Heart left ventricle (tissue), 16 donors: ENCODE data around the gene PMF1. TPM values are rescaled to one million over a fixed set of nuclear protein-coding genes. Genes with fewer than 3 reads are reported as not detected.

ENCODE experiments used
- ATAC-seq, 4 donors: fragments of 200-7000 bp; cut with Tn5 transposase; one replicate each; pipeline ENCODE4 v1.9.1; 2020 to 2022; ENCODE audit warnings: moderate library complexity in 4 of 4, mild to moderate bottlenecking in 3 of 4, moderate number of reproducible peaks in 1 of 4
- DNase-seq, 5 donors: peaks; one replicate each; pipeline ENCODE4 v3.0.0-alpha.2; 2020
- H3K27ac ChIP-seq, 12 donors: fragments of 200-600 bp; sonication (generic) in 4 of 12; one replicate each; pipeline versions ENCODE4 v1.5.0 to v1.8.0; 2016 to 2022; ENCODE audit warnings: mild to moderate bottlenecking in 2 of 12
- H3K27me3 ChIP-seq, 9 donors: fragments of 200-600 bp; sonication (generic) in 2 of 9; one replicate each; pipeline versions ENCODE4 v1.5.1 to v1.8.0; 2016 to 2022; ENCODE audit warnings: mild to moderate bottlenecking in 3 of 9
- H3K36me3 ChIP-seq, 9 donors: fragments of 200-600 bp; sonication (generic) in 2 of 9; one replicate each; pipeline versions ENCODE4 v1.5.0 to v1.8.0; 2018 to 2022; ENCODE audit warnings: mild to moderate bottlenecking in 2 of 9
- H3K4me1 ChIP-seq, 12 donors: fragments of 200-600 bp; sonication (generic) in 4 of 12; one replicate each; pipeline versions ENCODE4 v1.5.0 to v1.8.0; 2016 to 2022; ENCODE audit warnings: mild to moderate bottlenecking in 3 of 12
- H3K4me3 ChIP-seq, 12 donors: fragments of 200-600 bp; sonication (generic) in 4 of 12; one replicate each; pipeline versions ENCODE4 v1.5.0 to v1.8.0; 2017 to 2022; ENCODE audit warnings: mild to moderate bottlenecking in 9 of 12, moderate library complexity in 4 of 12
- H3K9me3 ChIP-seq, 12 donors: fragments of 200-600 bp; sonication (generic) in 4 of 12; one replicate each; pipeline versions ENCODE4 v1.5.0 to v1.8.0; 2016 to 2022; ENCODE audit warnings: mild to moderate bottlenecking in 1 of 12
- CTCF ChIP-seq, 12 donors: fragments of 200-600 bp; sonication (generic) in 4 of 12; IDR thresholded peaks; one replicate each; pipeline versions ENCODE4 v1.5.0 to v1.8.0; 2018 to 2022; ENCODE audit warnings: antibody characterized with exemption in 12 of 12, mild to moderate bottlenecking in 5 of 12
- POLR2A ChIP-seq, 2 donors: fragments of 450-650 bp; IDR thresholded peaks; one replicate each; pipeline ENCODE4 v1.6.1; 2017; ENCODE audit warnings: antibody characterized with exemption in 2 of 2, mild to moderate bottlenecking in 2 of 2, moderate library complexity in 2 of 2
- WGBS, 4 donors: extraction: QIAGEN DNeasy Blood & Tissue Kit in 2 of 4; methylation state at CpG; one replicate each; pipeline versions ENCODE4 v1.1.5 to v1.1.7; 2013 to 2018; 5-methylcytosine and 5-hydroxymethylcytosine counted together
- intact Hi-C, 10 donors: fragments of 100-400 bp; cut with DNase I; formaldehyde crosslinking; loops; one replicate each; pipeline versions ENCODE4 v1.11.1 to v1.14.2; 2022
- polyA plus RNA-seq, 2 donors: library from polyadenylated mRNA; stranded (reverse); fragments of 200-250 nt; gene quantifications; one replicate each; pipeline ENCODE4 v1.2.3, GENCODE V29; 2013
- total RNA-seq, 9 donors: library from RNA; depleted of rRNA in 2 of 9; stranded (reverse); fragments of >200 nt in 2 of 9; fragmentation: NEBNext Ultra II Directional in 3 of 9; extraction: Animal tissue kit (Norgen Biotek cat#: 25700) in 3 of 9; gene quantifications; one replicate each; pipeline versions ENCODE4 v1.1.0 to v1.2.4, GENCODE V29; 2016 to 2023
- donor health status: ischemic (EF 13 %, LVEDD 7.1; RV severe dilation, severe dysfunction).
- donor health status: healthy with polysubstance abuse.
- donor health status: DM: no; HTN: yes; CAD: no.
- donor health status: DM: no; HTN: no; CAD: no.
- donor health status: ischemic (EF 25% LVEDD 6.9; RV normal size, moderate dysfunction).
- donor health status: ischemic (EF 25% LVEDD 5.7; RV mildly dilated, moderate dysfunction).
- donor health status: healthy.
- donor health status: DM: yes; HTN: yes; CAD: no.
- donor health status: ischemic (EF 35%, LVEDD 5.7; RV mildly dilated, moderate dysfunction).
- donor health status: nonischemic (EF 11% LVEDD 7.7; RV severe dilation, severe dysfunction).
- donor health status: DM: yes; HTN: yes; CAD: no.
- donor health status: PGD.
- donor health status: ischemic (EF 29% LVEDD 5.4; RV normal size, mild dysfunction).
- donor health status: nonischemic (EF 23%, LVEDD 6.1; RV moderate dilation, normal function).

PMF1 gene
- total and polyA plus RNA-seq, 11 donors, result 57.8 to 122 (median 68.2) TPM

DNA sequence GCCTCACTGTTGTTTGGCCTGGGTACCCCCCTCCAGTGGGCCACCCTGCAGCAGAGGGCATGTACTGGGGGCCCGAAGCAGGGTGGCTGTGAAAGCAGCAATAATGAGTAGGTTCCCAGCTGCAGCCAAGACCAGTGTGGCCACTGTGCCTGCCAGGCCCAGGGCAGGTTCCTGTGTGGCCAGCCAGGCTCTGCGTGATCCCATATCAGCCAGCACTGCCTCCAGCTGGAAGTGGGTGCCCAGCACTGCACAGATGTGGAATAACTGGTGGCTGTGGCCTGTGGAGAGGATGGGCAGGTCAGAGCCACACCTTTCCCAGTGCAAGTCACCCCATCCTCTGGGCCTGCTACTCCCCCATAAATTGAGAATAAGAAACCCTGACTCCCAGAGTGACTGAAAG, 31.3 kb downstream of the PMF1 start:
- H3K4me1 ChIP-seq, result peaks cover 3 to 37% (median 24%) of the 10 kb centered on the region in 12 donors
- no peaks in the 10 kb centered on the region for H3K9me3 ChIP-seq
- intact Hi-C loops, result loop anchor here in 1 of 10 donors (10.0 kb wide), 1 partner anchor 71 kb away; no protein-coding TSS in a partner anchor
- no peak overlapping the region for H3K4me3 ChIP-seq
- DNase-seq (no peak), ATAC-seq (no peak)
- 87 to 93% (median 91%) methylated on average over 2 of the region's 2 CpGs for WGBS, 4 donors
- H3K36me3 ChIP-seq, result peaks cover 0 to 33% (median 18%) of the 10 kb centered on the region in 9 donors
- TF ChIP-seq CTCF (IDR thresholded peaks at IDR 0.05) (no peak), POLR2A (IDR thresholded peaks at IDR 0.05) (no peak)
- H3K27me3 ChIP-seq, result peaks cover 0 to 17% (median 14%) of the 10 kb centered on the region in 9 donors
- no peak overlapping the region for H3K27ac ChIP-seq

DNA sequence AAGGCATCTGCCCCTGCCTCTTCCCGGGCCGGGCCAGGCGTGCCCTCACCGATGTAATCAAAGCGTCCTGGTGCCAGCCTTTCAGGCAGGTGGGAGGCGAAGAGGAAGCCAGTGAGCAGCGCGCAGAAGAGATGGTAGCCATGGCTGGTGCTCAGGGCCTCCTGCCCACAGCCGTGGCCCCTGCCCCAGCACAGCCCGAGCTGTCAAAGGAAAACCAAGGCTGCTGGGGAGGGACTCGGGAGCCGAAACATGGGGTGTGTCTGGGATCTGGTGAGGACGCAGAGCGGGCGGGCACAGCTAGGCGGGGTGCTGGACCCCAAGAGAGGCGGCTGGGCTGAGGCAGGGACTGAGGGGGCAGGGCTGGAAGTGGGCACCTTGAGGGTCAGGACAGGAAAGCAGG, 31.9 kb downstream of the PMF1 start:
- TF ChIP-seq CTCF (IDR thresholded peaks at IDR 0.05), result no peak
- TF ChIP-seq POLR2A (IDR thresholded peaks at IDR 0.05), result no peak
- no peak overlapping the region for H3K4me3 ChIP-seq
- peaks cover 0 to 32% (median 17%) of the 10 kb centered on the region in 9 donors for H3K36me3 ChIP-seq
- H3K27me3 ChIP-seq, result peaks cover 0 to 17% (median 14%) of the 10 kb centered on the region in 9 donors
- H3K9me3 ChIP-seq, result no peaks in the 10 kb centered on the region
- no peak for ATAC-seq
- WGBS, 4 donors, result 92 to 94% (median 93%) methylated on average over 16 to 17 of the region's 17 CpGs
- no peak for DNase-seq
- intact Hi-C loops, result loop anchor here in 1 of 10 donors (10.0 kb wide), 1 partner anchor 70 kb away; no protein-coding TSS in a partner anchor
- peaks cover 3 to 42% (median 24%) of the 10 kb centered on the region in 12 donors for H3K4me1 ChIP-seq
- no peak overlapping the region for H3K27ac ChIP-seq

GRCh38 chr1:156245451-156246232, 32.8 kb downstream of the PMF1 start:
- intact Hi-C loops, result loop anchor here in 1 of 10 donors (10.0 kb wide), 1 partner anchor 69 kb away; no protein-coding TSS in a partner anchor
- TF ChIP-seq POLR2A (IDR thresholded peaks at IDR 0.05), result no peak
- no peak for TF ChIP-seq CTCF (IDR thresholded peaks at IDR 0.05)
- Histone ChIP-seq H3K4me1 (peaks cover 3 to 47% (median 26%) of the 10 kb centered on the region in 12 donors), H3K36me3 (peaks cover 0 to 32% (median 19%) of the 10 kb centered on the region in 9 donors), H3K4me3 (peak overlapping the region; percentile 9 to 50 (median 31)), H3K27me3 (peaks cover 0 to 17% (median 14%) of the 10 kb centered on the region in 9 donors), H3K9me3 (no peaks in the 10 kb centered on the region), H3K27ac (no peak overlapping the region)
- ATAC-seq (peak in 2 of 4 donors; percentile 2 to 3), DNase-seq (no peak)
- WGBS, 4 donors, result 4 to 13% (median 6%) methylated on average over 14 to 69 of the region's 69 CpGs

DNA sequence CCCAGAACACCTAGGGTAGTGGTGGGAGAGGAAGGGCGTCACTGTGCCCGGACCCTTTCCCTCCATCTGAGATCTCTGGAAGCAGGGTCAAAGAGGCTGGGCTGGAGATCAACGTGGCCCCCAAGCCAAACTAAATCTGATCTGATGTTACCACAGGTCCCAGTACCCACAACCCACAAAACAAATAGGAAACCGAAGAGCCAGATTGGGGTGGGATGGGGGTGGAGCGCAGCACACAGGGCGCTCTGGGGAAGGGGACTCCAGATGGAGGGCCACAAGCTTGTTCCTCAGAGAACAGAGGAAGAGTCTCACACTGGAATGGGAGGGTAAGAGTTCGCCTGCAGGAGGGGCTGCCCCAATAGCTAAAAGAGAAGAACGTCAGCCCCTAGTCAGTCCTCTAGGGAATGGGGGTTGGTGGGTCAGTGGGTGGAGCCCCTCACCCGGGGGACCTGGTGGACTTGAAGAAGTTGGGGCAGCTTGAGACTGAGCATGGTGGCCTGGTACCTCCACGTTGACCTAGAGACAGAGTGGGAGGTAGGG, 33.5 kb downstream of the PMF1 start:
- DNase-seq (no peak), ATAC-seq (no peak)
- H3K27ac ChIP-seq, result no peak overlapping the region
- peaks cover 0 to 33% (median 25%) of the 10 kb centered on the region in 9 donors for H3K36me3 ChIP-seq
- WGBS, 4 donors, result 57 to 60% (median 58%) methylated on average over 8 to 10 of the region's 10 CpGs
- H3K4me3 ChIP-seq, result peak overlapping the region in 5 of 12 donors; percentile 13 to 37 (median 28)
- intact Hi-C loops, result loop anchor here in 1 of 10 donors (10.0 kb wide), 1 partner anchor 68 kb away; no protein-coding TSS in a partner anchor
- peaks cover 0 to 17% (median 14%) of the 10 kb centered on the region in 9 donors for H3K27me3 ChIP-seq
- H3K9me3 ChIP-seq, result no peaks in the 10 kb centered on the region
- peaks cover 3 to 54% (median 30%) of the 10 kb centered on the region in 12 donors for H3K4me1 ChIP-seq
- TF ChIP-seq CTCF (IDR thresholded peaks at IDR 0.05) (no peak), POLR2A (IDR thresholded peaks at IDR 0.05) (no peak)
